Fibroblast of pulmonary artery (primary cell): ENCODE results near the gene WDR38.

Experiments
- DNase-seq: peaks from one replicate; pipeline ENCODE4 v3.0.0-alpha.2; 2010; ENCODE audit warnings: low read depth
- H3K4me3 ChIP-seq: replicated peaks from 2 replicates; pipeline ENCODE4 v1.5.1; 2011; ENCODE audit warnings: low read depth, mild to moderate bottlenecking, control low read depth, low read length, moderate library complexity
- CTCF ChIP-seq: IDR thresholded peaks from 2 replicates; pipeline ENCODE4 v1.5.1; 2011; ENCODE audit warnings: mild to moderate bottlenecking, control low read depth, low read length, inconsistent platforms; ENCODE audit errors: missing control alignments

WDR38 gene

GRCh38 chr9:124881138-124881743, 28.0 kb downstream of the WDR38 start:
- no peak overlapping the region for H3K4me3 ChIP-seq
- TF ChIP-seq CTCF = no peak
- no peak for DNase-seq

- H3K4me3 ChIP-seq = no peak overlapping the region
- TF ChIP-seq CTCF = no peak
- no peak for DNase-seq
Observed at GRCh38 chr9:124882231-124882630, 29.0 kb downstream of the WDR38 start.

GRCh38 chr9:124884376-124884775, 31.1 kb downstream of the WDR38 start:
- TF ChIP-seq CTCF = no peak
- no peak for DNase-seq
- H3K4me3 ChIP-seq = no peak overlapping the region

- no peak for TF ChIP-seq CTCF
- no peak overlapping the region for H3K4me3 ChIP-seq
- no peak for DNase-seq
Observed at GRCh38 chr9:124885551-124885950, 32.3 kb downstream of the WDR38 start.

GRCh38 chr9:124886461-124886860, 33.2 kb downstream of the WDR38 start:
- no peak for TF ChIP-seq CTCF
- no peak for DNase-seq
- H3K4me3 ChIP-seq = no peak overlapping the region

GRCh38 chr9:124886866-124887492, 33.7 kb downstream of the WDR38 start:
- DNase-seq = no peak
- TF ChIP-seq CTCF = no peak

GRCh38 chr9:124887832-124888231, 34.6 kb downstream of the WDR38 start:
- H3K4me3 ChIP-seq = no peak overlapping the region
- no peak for TF ChIP-seq CTCF
- no peak for DNase-seq

More at GRCh38 chr9:124886866-124887492, 33.7 kb downstream of the WDR38 start:
- H3K4me3 ChIP-seq = no peak overlapping the region
